OCI-LY1 (cell line): ENCODE data around the gene UPF1.

ENCODE experiments used
- EZH2 ChIP-seq: fragments of 200-600 bp; sonication (generic), shearing (Covaris generic); IDR thresholded peaks from 2 replicates; pipeline ENCODE4 v1.8.0; 2017; ENCODE audit warnings: borderline replicate concordance, mixed run types, mild to moderate bottlenecking, antibody characterized with exemption, low read length, moderate library complexity, mixed read lengths
- TF ChIP-seq, protein P1 (sequence below): fragments of 200-600 bp; sonication (generic), shearing (Covaris generic); IDR thresholded peaks from 2 replicates; pipeline ENCODE4 v1.5.1; 2017; ENCODE audit warnings: mild to moderate bottlenecking, antibody characterized with exemption, low read length, moderate library complexity, mixed read lengths

DNA sequence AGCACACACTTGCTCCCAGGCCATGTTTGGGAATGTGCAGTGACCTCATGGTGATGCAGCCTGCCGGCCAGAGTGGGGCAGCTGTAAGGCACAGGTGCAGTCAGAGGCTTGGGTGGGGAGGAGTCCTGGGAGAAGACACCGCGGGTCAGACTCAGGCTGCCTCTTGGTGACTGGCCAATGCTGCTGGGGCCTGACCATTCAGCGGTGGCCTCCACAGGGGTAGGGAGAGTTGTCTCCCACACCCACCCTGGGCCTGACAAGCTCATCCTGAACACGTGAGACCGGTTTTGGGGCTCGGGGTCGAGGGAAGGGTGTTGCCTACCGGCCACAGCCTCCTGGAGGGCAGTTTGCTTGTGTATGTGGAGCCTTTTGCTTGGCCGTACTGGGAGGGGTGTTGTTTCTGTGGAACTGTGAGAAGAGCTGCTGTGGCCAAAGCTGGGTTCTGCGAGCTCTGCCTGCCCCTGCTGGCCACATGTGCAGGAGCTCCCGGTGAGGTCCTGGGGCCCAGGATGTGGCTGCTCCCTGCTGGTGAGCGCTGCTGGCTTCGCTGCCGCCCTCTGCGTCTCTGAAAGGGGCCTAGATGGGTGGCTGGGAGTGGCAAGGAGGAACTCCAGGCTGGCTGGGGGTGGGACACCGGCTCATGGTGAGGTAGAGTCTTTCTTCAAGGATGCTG, 22.1 kb downstream of the UPF1 start:
- TF ChIP-seq, protein P1, sequence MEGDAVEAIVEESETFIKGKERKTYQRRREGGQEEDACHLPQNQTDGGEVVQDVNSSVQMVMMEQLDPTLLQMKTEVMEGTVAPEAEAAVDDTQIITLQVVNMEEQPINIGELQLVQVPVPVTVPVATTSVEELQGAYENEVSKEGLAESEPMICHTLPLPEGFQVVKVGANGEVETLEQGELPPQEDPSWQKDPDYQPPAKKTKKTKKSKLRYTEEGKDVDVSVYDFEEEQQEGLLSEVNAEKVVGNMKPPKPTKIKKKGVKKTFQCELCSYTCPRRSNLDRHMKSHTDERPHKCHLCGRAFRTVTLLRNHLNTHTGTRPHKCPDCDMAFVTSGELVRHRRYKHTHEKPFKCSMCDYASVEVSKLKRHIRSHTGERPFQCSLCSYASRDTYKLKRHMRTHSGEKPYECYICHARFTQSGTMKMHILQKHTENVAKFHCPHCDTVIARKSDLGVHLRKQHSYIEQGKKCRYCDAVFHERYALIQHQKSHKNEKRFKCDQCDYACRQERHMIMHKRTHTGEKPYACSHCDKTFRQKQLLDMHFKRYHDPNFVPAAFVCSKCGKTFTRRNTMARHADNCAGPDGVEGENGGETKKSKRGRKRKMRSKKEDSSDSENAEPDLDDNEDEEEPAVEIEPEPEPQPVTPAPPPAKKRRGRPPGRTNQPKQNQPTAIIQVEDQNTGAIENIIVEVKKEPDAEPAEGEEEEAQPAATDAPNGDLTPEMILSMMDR, result no peak
- TF ChIP-seq EZH2, result no peak
